UCSD-AML1 (cell line): Measurements from ENCODE around the gene PRKAG2.
A peak's percentile ranks its signal among the peaks of the same experiment; 100 is the strongest.

Source experiments
- DNase-seq: peaks from one replicate; lab custom pipeline; 2025; ENCODE audit not compliant: unreplicated experiment; lab: John Stamatoyannopoulos, UW

The PRKAG2 gene

GRCh38 chr7:151700586-151701165 is 176.2 kb downstream of the PRKAG2 start:
- DNase-seq, result no peak

GRCh38 chr7:151699928-151700319 is 177.0 kb downstream of the PRKAG2 start:
- DNase-seq, result peak; percentile 38

- DNase-seq, result peak; percentile 57
Measured at GRCh38 chr7:151699147-151699927, 177.6 kb downstream of the PRKAG2 start.

- DNase-seq, result no peak
Measured at GRCh38 chr7:151697942-151698341, 179.0 kb downstream of the PRKAG2 start.

- no peak for DNase-seq
Measured at GRCh38 chr7:151697515-151697895, 179.4 kb downstream of the PRKAG2 start.

GRCh38 chr7:151696721-151697514 is 180.0 kb downstream of the PRKAG2 start:
- DNase-seq, result no peak

- no peak for DNase-seq
Measured at GRCh38 chr7:151695951-151696541, 180.9 kb downstream of the PRKAG2 start.

GRCh38 chr7:151694828-151695580 is 181.9 kb downstream of the PRKAG2 start:
- no peak for DNase-seq

GRCh38 chr7:151694441-151694827 is 182.5 kb downstream of the PRKAG2 start:
- DNase-seq, result no peak

- no peak for DNase-seq
Measured at GRCh38 chr7:151693140-151693539, 183.8 kb downstream of the PRKAG2 start.

GRCh38 chr7:151692721-151693120 is 184.2 kb downstream of the PRKAG2 start:
- DNase-seq, result no peak

GRCh38 chr7:151691449-151691848 is 185.5 kb downstream of the PRKAG2 start:
- no peak for DNase-seq

- no peak for DNase-seq
Measured at GRCh38 chr7:151690606-151691005, 186.3 kb downstream of the PRKAG2 start.

- no peak for DNase-seq
Measured at GRCh38 chr7:151689196-151689971, 187.5 kb downstream of the PRKAG2 start.

- no peak for DNase-seq
Measured at GRCh38 chr7:151688236-151688780, 188.6 kb downstream of the PRKAG2 start.

- DNase-seq, result peak; percentile 42
Measured at GRCh38 chr7:151687523-151688235, 189.2 kb downstream of the PRKAG2 start.

- no peak for DNase-seq
Measured at GRCh38 chr7:151686826-151687225, 190.1 kb downstream of the PRKAG2 start.

GRCh38 chr7:151686016-151686766 is 190.7 kb downstream of the PRKAG2 start:
- DNase-seq, result no peak
